ENCODE measurements around the gene PDZK1IP1. TPM values are rescaled to one million over a fixed set of nuclear protein-coding genes. Genes with fewer than 3 reads are reported as not detected.

Gene PDZK1IP1
- total RNA-seq, 1 experiment from 2014 or later = 19.6 TPM

GRCh38 chr1:47175227-47175934, 14.5 kb downstream of the PDZK1IP1 start:
- peak overlapping the region; percentile 57 for H3K27ac Mint-ChIP-seq (ENCODE audit: low read depth, unreplicated experiment)
- POLR2A ChIA-PET = interaction anchor here (0.6 to 0.9 kb wide), 3 partner anchors 62 to 553 kb away, joined by 3 read pairs; no protein-coding TSS in a partner anchor
- no peaks in the 10 kb centered on the region for H3K9me3 Mint-ChIP-seq (ENCODE audit: unreplicated experiment)
- H3K4me1 Mint-ChIP-seq (ENCODE audit: insufficient read depth, unreplicated experiment) = peaks cover 37% of the 10 kb centered on the region
- no peaks in the 10 kb centered on the region for H3K36me3 Mint-ChIP-seq (ENCODE audit: insufficient read depth, unreplicated experiment)
- BruUV-seq (replicated peaks) = no TSS peak
- peak; percentile 71 for DNase-seq (ENCODE audit: unreplicated experiment)
- TF ChIP-seq, protein P1, sequence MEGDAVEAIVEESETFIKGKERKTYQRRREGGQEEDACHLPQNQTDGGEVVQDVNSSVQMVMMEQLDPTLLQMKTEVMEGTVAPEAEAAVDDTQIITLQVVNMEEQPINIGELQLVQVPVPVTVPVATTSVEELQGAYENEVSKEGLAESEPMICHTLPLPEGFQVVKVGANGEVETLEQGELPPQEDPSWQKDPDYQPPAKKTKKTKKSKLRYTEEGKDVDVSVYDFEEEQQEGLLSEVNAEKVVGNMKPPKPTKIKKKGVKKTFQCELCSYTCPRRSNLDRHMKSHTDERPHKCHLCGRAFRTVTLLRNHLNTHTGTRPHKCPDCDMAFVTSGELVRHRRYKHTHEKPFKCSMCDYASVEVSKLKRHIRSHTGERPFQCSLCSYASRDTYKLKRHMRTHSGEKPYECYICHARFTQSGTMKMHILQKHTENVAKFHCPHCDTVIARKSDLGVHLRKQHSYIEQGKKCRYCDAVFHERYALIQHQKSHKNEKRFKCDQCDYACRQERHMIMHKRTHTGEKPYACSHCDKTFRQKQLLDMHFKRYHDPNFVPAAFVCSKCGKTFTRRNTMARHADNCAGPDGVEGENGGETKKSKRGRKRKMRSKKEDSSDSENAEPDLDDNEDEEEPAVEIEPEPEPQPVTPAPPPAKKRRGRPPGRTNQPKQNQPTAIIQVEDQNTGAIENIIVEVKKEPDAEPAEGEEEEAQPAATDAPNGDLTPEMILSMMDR (IDR thresholded peaks at IDR 0.05; ENCODE audit: unreplicated experiment) = peak; percentile 90
- H3K4me3 Mint-ChIP-seq (ENCODE audit: unreplicated experiment) = peak overlapping the region; percentile 58
- intact Hi-C loops (cut with micrococcal nuclease) = loop anchor here (1.0 to 10.0 kb wide), 4 partner anchors 73 to 552 kb away; no protein-coding TSS in a partner anchor
- CTCF ChIA-PET = interaction anchor here (0.5 to 4.9 kb wide), 49 partner anchors 8 to 793 kb away, joined by 3 to 38 read pairs (median 4); partner anchors contain the start of genes EFCAB14, MKNK1 and PDZK1IP1
- no peaks in the 10 kb centered on the region for H3K27me3 Mint-ChIP-seq (ENCODE audit: insufficient read depth, unreplicated experiment)

- Mint-ChIP-seq H3K36me3 (ENCODE audit: insufficient read depth, unreplicated experiment) (no peaks in the 10 kb centered on the region), H3K27ac (ENCODE audit: low read depth, unreplicated experiment) (no peak overlapping the region), H3K27me3 (ENCODE audit: insufficient read depth, unreplicated experiment) (no peaks in the 10 kb centered on the region), H3K4me3 (ENCODE audit: unreplicated experiment) (no peak overlapping the region), H3K4me1 (ENCODE audit: insufficient read depth, unreplicated experiment) (peaks cover 33% of the 10 kb centered on the region), H3K9me3 (ENCODE audit: unreplicated experiment) (no peaks in the 10 kb centered on the region)
- no peak for DNase-seq (ENCODE audit: unreplicated experiment)
- intact Hi-C loops (cut with micrococcal nuclease) = loop anchor here (1.0 to 10.0 kb wide), 4 partner anchors 72 to 553 kb away; no protein-coding TSS in a partner anchor
- TF ChIP-seq, protein P1 (IDR thresholded peaks at IDR 0.05; ENCODE audit: unreplicated experiment) = no peak
- POLR2A ChIA-PET = no interaction called here
- BruUV-seq (replicated peaks) = no TSS peak
- CTCF ChIA-PET = interaction anchor here (0.5 to 4.9 kb wide), 32 partner anchors 9 to 793 kb away, joined by 3 to 38 read pairs (median 4); partner anchors contain the start of genes EFCAB14, MKNK1 and PDZK1IP1
Measured at GRCh38 chr1:47174656-47175020, 15.2 kb downstream of the PDZK1IP1 start.

DNA sequence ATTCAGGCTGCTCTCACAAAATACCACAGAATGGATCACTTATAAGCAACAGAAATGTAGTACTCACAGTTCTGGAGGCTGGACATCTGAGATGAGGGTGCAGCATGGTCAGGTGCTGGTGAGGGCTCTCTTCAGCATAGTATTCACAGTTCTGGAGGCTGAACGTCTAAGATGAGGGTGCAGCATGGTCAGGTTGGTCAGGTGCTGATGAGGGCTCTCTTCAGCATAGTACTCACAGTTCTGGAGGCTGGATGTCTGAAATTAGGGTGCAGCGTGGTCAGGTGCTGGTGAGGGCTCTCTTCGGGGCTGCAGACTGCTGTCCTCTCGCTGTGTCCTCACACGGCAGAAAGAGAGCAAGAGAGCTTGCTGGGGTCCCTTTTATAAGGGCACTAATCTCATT, 17.1 kb downstream of the PDZK1IP1 start:
- Mint-ChIP-seq H3K27me3 (ENCODE audit: insufficient read depth, unreplicated experiment) (no peaks in the 10 kb centered on the region), H3K36me3 (ENCODE audit: insufficient read depth, unreplicated experiment) (no peaks in the 10 kb centered on the region), H3K9me3 (ENCODE audit: unreplicated experiment) (no peaks in the 10 kb centered on the region), H3K27ac (ENCODE audit: low read depth, unreplicated experiment) (no peak overlapping the region), H3K4me1 (ENCODE audit: insufficient read depth, unreplicated experiment) (peaks cover 16% of the 10 kb centered on the region), H3K4me3 (ENCODE audit: unreplicated experiment) (no peak overlapping the region)
- DNase-seq (ENCODE audit: unreplicated experiment) = no peak
- intact Hi-C loops (cut with micrococcal nuclease) = loop anchor here (10.0 kb wide), 1 partner anchor 178 kb away; no protein-coding TSS in a partner anchor
- no TSS peak for BruUV-seq (replicated peaks)
- ChIA-PET CTCF (interaction anchor here (1.0 to 3.9 kb wide), 5 partner anchors 9 to 422 kb away, joined by 3 to 24 read pairs (median 4); partner anchors contain the start of gene PDZK1IP1), POLR2A (no interaction called here)
- TF ChIP-seq, protein P1 (IDR thresholded peaks at IDR 0.05; ENCODE audit: unreplicated experiment) = no peak

DNA sequence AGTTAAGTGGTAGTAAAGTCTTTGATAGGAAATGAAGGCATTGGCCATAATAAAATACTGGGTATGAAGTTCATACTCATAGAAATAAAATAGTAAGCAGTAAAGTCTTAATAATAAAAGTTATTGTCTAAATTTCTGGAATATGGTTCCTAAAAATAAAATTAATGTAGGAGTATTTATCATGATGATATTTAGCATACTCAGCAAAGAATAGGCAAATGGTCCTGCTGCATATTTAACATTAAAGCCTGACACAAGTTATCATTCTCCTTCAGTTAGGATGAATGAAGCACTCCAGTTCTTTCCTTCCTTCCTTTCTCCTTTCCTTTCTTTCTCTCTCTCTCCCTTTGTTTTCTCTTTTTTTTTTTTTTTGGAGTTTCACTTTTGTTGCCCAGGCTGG, 25.3 kb downstream of the PDZK1IP1 start:
- Mint-ChIP-seq H3K27me3 (ENCODE audit: insufficient read depth, unreplicated experiment) (no peaks in the 10 kb centered on the region), H3K4me3 (ENCODE audit: unreplicated experiment) (no peak overlapping the region), H3K27ac (ENCODE audit: low read depth, unreplicated experiment) (no peak overlapping the region), H3K9me3 (ENCODE audit: unreplicated experiment) (no peaks in the 10 kb centered on the region), H3K4me1 (ENCODE audit: insufficient read depth, unreplicated experiment) (no peaks in the 10 kb centered on the region), H3K36me3 (ENCODE audit: insufficient read depth, unreplicated experiment) (no peaks in the 10 kb centered on the region)
- intact Hi-C loops (cut with micrococcal nuclease) = no loop called here
- no TSS peak for BruUV-seq (replicated peaks)
- no peak for DNase-seq (ENCODE audit: unreplicated experiment)
- TF ChIP-seq, protein P1 (IDR thresholded peaks at IDR 0.05; ENCODE audit: unreplicated experiment) = no peak
- ChIA-PET CTCF (interaction anchor here (0.6 to 2.7 kb wide), 3 partner anchors 10 to 15 kb away, joined by 3 to 24 read pairs (median 3); no protein-coding TSS in a partner anchor), POLR2A (no interaction called here)

All from MCF 10A (cell line).